Measurements from ENCODE around the gene SLC25A12. TPM values are rescaled to one million over a fixed set of nuclear protein-coding genes. Genes with fewer than 3 reads are reported as not detected.
"Not testable (repeated sequence)": the region's sequence is repeated elsewhere in the genome, so short reads cannot be mapped to it uniquely, and the experiment has no call there.

The SLC25A12 gene
- total RNA-seq, 4 donors from 2014 or later: 9.6 to 18.2 (median 14.6) TPM

GRCh38 chr2:171789956-171790355 is 104.1 kb downstream of the SLC25A12 start:
- no peak overlapping the region for H3K4me3 ChIP-seq
- H3K27me3 ChIP-seq: no peaks in the 10 kb centered on the region
- TF ChIP-seq POLR2A (IDR thresholded peaks at IDR 0.05) (no peak), CTCF (IDR thresholded peaks at IDR 0.05) (no peak)
- H3K4me1 ChIP-seq: no peaks in the 10 kb centered on the region
- peaks cover 0 to 52% (median 0%) of the 10 kb centered on the region in 3 donors for H3K36me3 ChIP-seq
- DNase-seq: no peak
- H3K27ac ChIP-seq: no peak overlapping the region
- no peaks in the 10 kb centered on the region for H3K9me3 ChIP-seq

GRCh38 chr2:171788316-171788993 is 105.6 kb downstream of the SLC25A12 start:
- DNase-seq: no peak

GRCh38 chr2:171787333-171788072 is 106.5 kb downstream of the SLC25A12 start:
- TF ChIP-seq POLR2A (IDR thresholded peaks at IDR 0.05): no peak
- no peak for TF ChIP-seq CTCF (IDR thresholded peaks at IDR 0.05)
- Histone ChIP-seq H3K36me3 (peaks cover 0 to 59% (median 0%) of the 10 kb centered on the region in 3 donors), H3K9me3 (no peaks in the 10 kb centered on the region), H3K27me3 (no peaks in the 10 kb centered on the region), H3K4me3 (no peak overlapping the region), H3K27ac (no peak overlapping the region), H3K4me1 (no peaks in the 10 kb centered on the region)
- DNase-seq: no peak

More at GRCh38 chr2:171788316-171788993, 105.6 kb downstream of the SLC25A12 start:
- Histone ChIP-seq H3K4me3 (no peak overlapping the region), H3K27me3 (no peaks in the 10 kb centered on the region), H3K9me3 (no peaks in the 10 kb centered on the region), H3K4me1 (no peaks in the 10 kb centered on the region), H3K27ac (no peak overlapping the region), H3K36me3 (peaks cover 0 to 63% (median 0%) of the 10 kb centered on the region in 3 donors)
- TF ChIP-seq CTCF (IDR thresholded peaks at IDR 0.05) (no peak), POLR2A (IDR thresholded peaks at IDR 0.05) (no peak)

- TF ChIP-seq CTCF (IDR thresholded peaks at IDR 0.05) (no peak), POLR2A (IDR thresholded peaks at IDR 0.05) (no peak)
- peaks cover 0 to 54% (median 0%) of the 10 kb centered on the region in 3 donors for H3K36me3 ChIP-seq
- no peaks in the 10 kb centered on the region for H3K4me1 ChIP-seq
- no peak for DNase-seq
- H3K27me3 ChIP-seq: no peaks in the 10 kb centered on the region
- H3K9me3 ChIP-seq: no peaks in the 10 kb centered on the region
- H3K27ac ChIP-seq: no peak overlapping the region
- H3K4me3 ChIP-seq: no peak overlapping the region
Measured at GRCh38 chr2:171785450-171785849, 108.6 kb downstream of the SLC25A12 start.

- Histone ChIP-seq H3K4me1 (no peaks in the 10 kb centered on the region), H3K36me3 (peaks cover 0 to under 1% (median 0%) of the 10 kb centered on the region in 3 donors), H3K27ac (no peak overlapping the region), H3K9me3 (peaks cover 0 to 3% (median 0%) of the 10 kb centered on the region in 4 donors), H3K4me3 (no peak overlapping the region), H3K27me3 (no peaks in the 10 kb centered on the region)
- TF ChIP-seq POLR2A (IDR thresholded peaks at IDR 0.05) (no peak), CTCF (IDR thresholded peaks at IDR 0.05) (no peak)
- no peak for DNase-seq
Measured at GRCh38 chr2:171778515-171778914, 115.5 kb downstream of the SLC25A12 start.

- H3K36me3 ChIP-seq, H3K27me3 ChIP-seq, H3K4me1 ChIP-seq, DNase-seq, H3K9me3 ChIP-seq, H3K4me3 ChIP-seq, H3K27ac ChIP-seq: not testable (repeated sequence)
Measured at GRCh38 chr2:171774581-171774980, 119.5 kb downstream of the SLC25A12 start.

Data from Peyer's patch (tissue), 4 donors.